Keratinocyte (primary cell): Measurements from ENCODE around the gene MTCL1. TPM values are rescaled to one million over a fixed set of nuclear protein-coding genes. Genes with fewer than 3 reads are reported as not detected.

Source experiments
- DNase-seq: peaks from one replicate; pipeline ENCODE4 v3.0.0-alpha.2; 2011; ENCODE audit warnings: low read depth, missing footprints, low spot score
- FAIRE-seq: peaks from 2 replicates; lab custom pipeline; 2011; peaks lifted over from hg19 to GRCh38; lab: Jason Lieb, UNC
- H2AFZ ChIP-seq: 2 replicates; pipeline ENCODE4 v1.6.0; 2012; ENCODE audit warnings: low read length, control low read depth, inconsistent platforms; ENCODE audit not compliant: control insufficient read depth
- H3K27ac ChIP-seq: 2 replicates; pipeline ENCODE4 v1.5.1; 2011; ENCODE audit warnings: low read length; ENCODE audit not compliant: control insufficient read depth, insufficient read depth
- H3K27me3 ChIP-seq: 3 replicates; pipeline ENCODE4 v1.6.0; 2011; ENCODE audit warnings: low read length; ENCODE audit not compliant: control insufficient read depth, insufficient read depth; ENCODE audit errors: extremely low read depth
- H3K36me3 ChIP-seq, 2 experiments: 2 replicates in 1 of 2; 3 replicates in 1 of 2; pipeline ENCODE4 v1.5.1; 2011; ENCODE audit warnings: low read length in 2 of 2, mild to moderate bottlenecking in 1 of 2; ENCODE audit not compliant: control insufficient read depth in 2 of 2, insufficient read depth in 2 of 2; ENCODE audit errors: extremely low read depth in 1 of 2
- H3K4me1 ChIP-seq: 3 replicates; pipeline ENCODE4 v1.5.1; 2011; ENCODE audit warnings: low read length; ENCODE audit not compliant: control insufficient read depth, insufficient read depth; ENCODE audit errors: extremely low read depth
- H3K4me2 ChIP-seq: 3 replicates; pipeline ENCODE4 v1.6.0; 2011; ENCODE audit warnings: low read depth, low read length; ENCODE audit not compliant: control insufficient read depth, insufficient read depth; ENCODE audit errors: extremely low read depth
- H3K4me3 ChIP-seq, 3 experiments: fragments of 200-600 bp in 1 of 3; sonication (generic) in 1 of 3; 2 replicates in 2 of 3; 3 replicates in 1 of 3; pipeline ENCODE4 v1.5.1; 2011 to 2016; ENCODE audit warnings: low read length in 3 of 3, mild to moderate bottlenecking in 3 of 3, control low read depth in 2 of 3, inconsistent platforms in 1 of 3, low read depth in 1 of 3, mixed read lengths in 1 of 3, mixed run types in 1 of 3, moderate library complexity in 1 of 3; ENCODE audit not compliant: control insufficient read depth in 2 of 3, insufficient read depth in 2 of 3; ENCODE audit errors: extremely low read depth in 1 of 3
- H3K79me2 ChIP-seq: 2 replicates; pipeline ENCODE4 v1.6.0; 2012; ENCODE audit warnings: low read length; ENCODE audit not compliant: control insufficient read depth, insufficient read depth
- H3K9ac ChIP-seq: 3 replicates; pipeline ENCODE4 v1.6.0; 2011; ENCODE audit warnings: low read length; ENCODE audit not compliant: control insufficient read depth, insufficient read depth; ENCODE audit errors: extremely low read depth
- H3K9me1 ChIP-seq: 3 replicates; pipeline ENCODE4 v1.6.0; 2011; ENCODE audit warnings: low read length; ENCODE audit not compliant: control insufficient read depth, insufficient read depth; ENCODE audit errors: extremely low read depth
- H3K9me3 ChIP-seq: 2 replicates; pipeline ENCODE4 v1.5.1; 2012; ENCODE audit warnings: low read depth, low read length; ENCODE audit not compliant: control insufficient read depth
- H4K20me1 ChIP-seq: 3 replicates; pipeline ENCODE4 v1.6.0; 2011; ENCODE audit warnings: low read length; ENCODE audit not compliant: control insufficient read depth, insufficient read depth; ENCODE audit errors: extremely low read depth
- CTCF ChIP-seq, 3 experiments: IDR thresholded peaks in 1 of 3; conservative IDR thresholded peaks in 1 of 3; optimal IDR thresholded peaks in 1 of 3; 2 replicates in 2 of 3; 3 replicates in 1 of 3; pipeline versions ENCODE3 to v1.5.1; 2011; ENCODE audit warnings: low read length in 3 of 3, mild to moderate bottlenecking in 3 of 3, moderate library complexity in 2 of 3, control low read depth in 1 of 3, inconsistent platforms in 1 of 3; ENCODE audit not compliant: insufficient read depth in 2 of 3; ENCODE audit errors: extremely low read depth in 1 of 3
- EZH2 ChIP-seq: IDR thresholded peaks from one replicate; pipeline ENCODE4 v1.6.1; 2012; ENCODE audit warnings: inconsistent platforms, mild to moderate bottlenecking, low read length, moderate library complexity
- dilution Hi-C: fragments of 300-500 bp; cut with MboI; formaldehyde crosslinking; loops from one replicate; pipeline ENCODE4 v1.7.0; 2020; ENCODE audit warnings: low sequenced_read_pairs; ENCODE audit not compliant: extremely low pct_ligation_motif_present
- polyA plus RNA-seq, 5 experiments: library from polyadenylated mRNA; depleted of rRNA in 3 of 5; stranded (reverse) in 3 of 5; stranded (forward) in 1 of 5; unstranded in 1 of 5; fragments of >200 nt; gene quantifications; 1 replicate in 1 of 5; 2 replicates in 3 of 5; 3 replicates in 1 of 5; pipeline versions ENCODE4 v1.2.1 to v1.2.3, GENCODE V29; 2011 to 2012; ENCODE audit warnings: missing spikeins in 2 of 5, low read depth in 1 of 5, low replicate concordance in 1 of 5

The MTCL1 gene
- polyA plus RNA-seq, 1 donor (not counting 4 experiments of a cell fraction or from before 2014, with no cell fraction given), result 15.4 TPM

DNA sequence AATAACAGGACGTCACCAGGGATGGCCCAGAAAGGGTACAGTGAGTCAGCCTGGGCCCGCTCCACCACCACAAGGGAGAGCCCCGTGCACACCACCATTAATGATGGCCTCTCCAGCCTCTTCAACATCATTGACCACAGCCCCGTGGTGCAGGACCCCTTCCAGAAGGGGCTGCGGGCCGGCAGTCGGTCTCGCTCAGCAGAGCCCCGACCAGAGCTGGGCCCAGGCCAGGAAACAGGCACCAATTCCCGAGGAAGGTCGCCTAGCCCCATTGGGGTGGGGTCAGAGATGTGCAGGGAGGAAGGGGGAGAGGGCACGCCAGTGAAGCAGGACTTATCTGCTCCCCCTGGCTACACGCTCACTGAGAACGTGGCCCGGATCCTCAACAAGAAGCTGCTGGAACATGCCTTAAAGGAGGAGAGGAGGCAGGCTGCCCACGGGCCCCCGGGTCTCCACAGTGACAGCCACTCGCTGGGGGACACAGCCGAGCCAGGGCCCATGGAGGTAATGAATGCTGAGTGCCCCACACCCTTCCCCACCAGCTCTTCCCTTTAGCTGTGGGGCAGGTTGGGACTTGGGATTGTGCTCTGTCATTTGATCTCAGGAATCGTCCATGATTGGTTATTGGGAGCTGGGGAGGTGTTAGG, 120.5 kb downstream of the MTCL1 start:
- TF ChIP-seq CTCF (optimal IDR thresholded peaks at IDR 0.05 in 1 of 3, IDR thresholded peaks at IDR 0.05 in 1 of 3, conservative IDR thresholded peaks at IDR 0.05 in 1 of 3; ENCODE audit: extremely low read depth in 1 of 3, insufficient read depth in 2 of 3, low read length in 3 of 3) (no peak), EZH2 (no peak)
- Histone ChIP-seq H3K4me2 (no peak overlapping the region), H3K4me3 (no peak overlapping the region), H3K36me3 (peaks cover 12 to 21% of the 10 kb centered on the region in 2 experiments), H4K20me1 (no peaks in the 10 kb centered on the region), H3K4me1 (peaks cover 8% of the 10 kb centered on the region), H3K9me3 (no peaks in the 10 kb centered on the region), H3K27ac (no peak overlapping the region), H3K9me1 (no peaks in the 10 kb centered on the region), H3K79me2 (no peaks in the 10 kb centered on the region), H2AFZ (no peak overlapping the region), H3K27me3 (no peaks in the 10 kb centered on the region), H3K9ac (no peak overlapping the region)
- DNase-seq, result no peak
- dilution Hi-C loops, result no loop called here
- no peak for FAIRE-seq

DNA sequence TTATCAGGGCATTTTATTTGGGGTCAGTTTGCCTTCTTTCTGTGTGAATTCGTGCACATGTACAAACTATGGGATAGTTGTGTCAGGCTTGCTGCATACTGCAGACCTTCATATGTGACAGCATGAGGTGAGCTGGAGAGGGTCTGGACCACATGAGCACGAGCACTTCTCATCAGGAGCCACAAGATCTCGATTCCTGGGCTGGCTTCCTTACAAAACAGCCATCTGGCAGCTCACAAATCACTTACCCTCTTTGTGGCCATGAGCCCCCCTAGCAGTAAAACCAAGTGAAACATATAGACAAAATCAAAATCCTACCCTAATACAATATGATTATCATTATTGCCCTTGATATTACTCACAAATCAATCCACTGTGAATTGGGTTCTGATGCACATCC, 121.2 kb downstream of the MTCL1 start:
- TF ChIP-seq CTCF (optimal IDR thresholded peaks at IDR 0.05 in 1 of 3, IDR thresholded peaks at IDR 0.05 in 1 of 3, conservative IDR thresholded peaks at IDR 0.05 in 1 of 3; ENCODE audit: extremely low read depth in 1 of 3, insufficient read depth in 2 of 3, low read length in 3 of 3) (no peak), EZH2 (no peak)
- Histone ChIP-seq H3K36me3 (peaks cover 11 to 21% of the 10 kb centered on the region in 2 experiments), H3K79me2 (no peaks in the 10 kb centered on the region), H2AFZ (no peak overlapping the region), H4K20me1 (no peaks in the 10 kb centered on the region), H3K9me1 (no peaks in the 10 kb centered on the region), H3K27me3 (no peaks in the 10 kb centered on the region), H3K4me2 (no peak overlapping the region), H3K9me3 (no peaks in the 10 kb centered on the region), H3K9ac (no peak overlapping the region), H3K4me1 (peaks cover 13% of the 10 kb centered on the region), H3K4me3 (no peak overlapping the region), H3K27ac (no peak overlapping the region)
- dilution Hi-C loops, result no loop called here
- no peak for DNase-seq
- no peak for FAIRE-seq
